ENCODE measurements around the gene LIG3.

DNA sequence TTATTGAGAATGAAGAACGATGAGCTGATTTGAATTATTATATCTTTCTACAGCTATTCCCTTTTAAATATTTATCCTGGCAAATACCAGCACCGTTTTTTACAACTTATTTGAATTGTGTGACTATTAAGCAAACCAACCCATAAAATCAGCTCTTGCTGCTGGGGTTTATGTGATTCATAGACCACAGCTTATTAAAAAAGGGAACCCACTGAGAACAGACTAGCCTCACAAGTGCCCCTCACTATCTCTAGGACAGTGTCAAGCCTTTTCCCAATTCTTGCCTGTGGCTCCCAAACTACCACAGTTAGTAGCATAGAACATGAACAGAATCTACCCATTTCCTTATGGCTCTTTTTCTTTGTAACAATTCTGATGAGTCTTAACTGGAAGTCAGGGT, 6.1 kb upstream of the LIG3 start:
- no peak for TF ChIP-seq EZH2 (IDR thresholded peaks at IDR 0.05; ENCODE audit: low read length, missing control alignments)
- TF ChIP-seq, protein P1, sequence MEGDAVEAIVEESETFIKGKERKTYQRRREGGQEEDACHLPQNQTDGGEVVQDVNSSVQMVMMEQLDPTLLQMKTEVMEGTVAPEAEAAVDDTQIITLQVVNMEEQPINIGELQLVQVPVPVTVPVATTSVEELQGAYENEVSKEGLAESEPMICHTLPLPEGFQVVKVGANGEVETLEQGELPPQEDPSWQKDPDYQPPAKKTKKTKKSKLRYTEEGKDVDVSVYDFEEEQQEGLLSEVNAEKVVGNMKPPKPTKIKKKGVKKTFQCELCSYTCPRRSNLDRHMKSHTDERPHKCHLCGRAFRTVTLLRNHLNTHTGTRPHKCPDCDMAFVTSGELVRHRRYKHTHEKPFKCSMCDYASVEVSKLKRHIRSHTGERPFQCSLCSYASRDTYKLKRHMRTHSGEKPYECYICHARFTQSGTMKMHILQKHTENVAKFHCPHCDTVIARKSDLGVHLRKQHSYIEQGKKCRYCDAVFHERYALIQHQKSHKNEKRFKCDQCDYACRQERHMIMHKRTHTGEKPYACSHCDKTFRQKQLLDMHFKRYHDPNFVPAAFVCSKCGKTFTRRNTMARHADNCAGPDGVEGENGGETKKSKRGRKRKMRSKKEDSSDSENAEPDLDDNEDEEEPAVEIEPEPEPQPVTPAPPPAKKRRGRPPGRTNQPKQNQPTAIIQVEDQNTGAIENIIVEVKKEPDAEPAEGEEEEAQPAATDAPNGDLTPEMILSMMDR (conservative IDR thresholded peaks at IDR 0.05 in 1 of 2, IDR thresholded peaks at IDR 0.05 in 1 of 2; ENCODE audit: low read depth in 1 of 2, low read length in 2 of 2), result no peak

Data from fibroblast of lung (primary cell).